ENCODE data around the gene EDA2R.

DNA sequence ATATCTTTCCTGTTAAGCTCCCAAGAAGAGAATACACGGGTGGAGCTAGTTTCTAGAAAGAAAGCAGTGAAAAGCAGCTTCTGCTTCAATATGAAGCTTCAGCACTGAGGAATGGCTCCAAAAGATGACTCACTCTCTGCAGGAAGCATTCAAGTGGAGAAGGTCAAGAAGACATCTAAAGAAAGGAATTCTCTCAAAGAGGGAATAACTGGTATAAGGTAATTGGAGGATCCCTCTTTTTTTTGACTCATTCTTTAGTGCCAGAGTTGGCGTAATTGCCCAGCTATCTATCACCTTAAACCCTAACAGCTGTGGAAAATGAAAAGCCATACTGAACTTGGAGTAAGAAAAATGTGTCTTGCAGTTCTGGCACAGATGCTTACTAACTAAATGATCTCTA, 3.5 kb downstream of the EDA2R start:
- TF ChIP-seq TAF1 (IDR thresholded peaks at IDR 0.05; ENCODE audit: low read depth, low read length) (no peak), POLR2A (IDR thresholded peaks at IDR 0.05; ENCODE audit: low read depth, low read length) (no peak), POLR2AphosphoS5 (IDR thresholded peaks at IDR 0.05; ENCODE audit: low read depth, low read length) (no peak)

All from GM12891 (cell line).